Measurements from ENCODE around the gene SMU1.

DNA sequence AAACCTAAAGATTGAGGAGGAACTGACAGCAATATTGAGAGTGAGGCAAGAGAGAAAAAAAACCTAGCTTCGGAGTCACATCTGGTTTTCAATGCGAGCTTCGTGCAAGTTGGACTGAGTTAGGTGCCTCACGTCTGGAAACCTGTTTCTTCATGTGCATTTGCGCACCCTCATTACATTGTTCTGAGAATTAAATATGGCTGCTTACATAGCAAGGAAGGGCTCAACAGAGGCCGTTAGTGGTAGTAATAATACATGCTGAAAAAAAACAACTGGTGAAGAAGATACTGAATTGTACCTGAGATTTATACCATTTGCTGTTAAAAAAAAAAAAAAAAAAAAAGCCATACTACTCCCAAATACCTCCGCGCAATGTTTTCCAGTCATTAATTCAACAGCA is 32.8 kb downstream of the SMU1 start:
- TF ChIP-seq CTCF (IDR thresholded peaks at IDR 0.05) (no peak), ZFX (IDR thresholded peaks at IDR 0.05; ENCODE audit: borderline replicate concordance) (no peak)

Data from 22Rv1 (cell line).